Prostate gland (tissue), 2 donors: ENCODE measurements around the gene ITGA1. TPM values are rescaled to one million over a fixed set of nuclear protein-coding genes. Genes with fewer than 3 reads are reported as not detected.
"Not testable (repeated sequence)": the region's sequence is repeated elsewhere in the genome, so short reads cannot be mapped to it uniquely, and the experiment has no call there.

Experiments
- DNase-seq: peaks from one replicate; pipeline ENCODE4 v3.0.0-alpha.2; 2019; ENCODE audit warnings: low spot score
- H3K27ac ChIP-seq, 2 donors: fragments of 200-600 bp; sonication (generic); 2 replicates each; pipeline ENCODE4 v1.5.1; 2017 to 2019
- H3K27me3 ChIP-seq: fragments of 200-600 bp; sonication (generic); replicated peaks from 2 replicates; pipeline ENCODE4 v1.5.1; 2019; ENCODE audit not compliant: insufficient read depth
- H3K36me3 ChIP-seq, 2 donors: fragments of 200-600 bp; sonication (generic); 1 replicate in 1 of 2; 2 replicates in 1 of 2; pipeline versions ENCODE4 v1.5.1 to v1.8.1; 2017 to 2019
- H3K4me1 ChIP-seq: fragments of 200-600 bp; sonication (generic); replicated peaks from 2 replicates; pipeline ENCODE4 v1.5.1; 2019
- H3K4me3 ChIP-seq, 2 donors: fragments of 200-600 bp; sonication (generic); 2 replicates each; pipeline ENCODE4 v1.5.1; 2017 to 2019
- H3K9me3 ChIP-seq: fragments of 200-600 bp; sonication (generic); 2 replicates; pipeline ENCODE4 v1.5.1; 2017
- POLR2A ChIP-seq: fragments of 450-650 bp; IDR thresholded peaks from one replicate; pipeline ENCODE4 v1.6.1; 2016; ENCODE audit warnings: antibody characterized with exemption, mild to moderate bottlenecking
- POLR2AphosphoS5 ChIP-seq: sonication (generic); formaldehyde crosslinking; IDR thresholded peaks from one replicate; pipeline ENCODE4 v1.6.1; 2017; ENCODE audit warnings: antibody characterized with exemption
- WGBS: methylation state at CpG from one replicate; pipeline ENCODE4 v1.1.5; 2018; 5-methylcytosine and 5-hydroxymethylcytosine counted together
- intact Hi-C: fragments of 100-400 bp; cut with DNase I; formaldehyde crosslinking; loops from one replicate; pipeline ENCODE4 v1.14.2; 2022
- total RNA-seq, 2 donors: library from RNA; depleted of rRNA; stranded (reverse); fragments of >200 nt; gene quantifications; one replicate each; pipeline ENCODE4 v1.1.0, GENCODE V29; 2016
- TF ChIP-seq, protein P1 (sequence below), 4 experiments: fragments of 200-600 bp in 2 of 4; fragments of 450-650 bp in 2 of 4; sonication (generic) in 2 of 4; IDR thresholded peaks; 1 replicate in 3 of 4; 2 replicates in 1 of 4; pipeline ENCODE4 v1.5.1; 2016 to 2019; ENCODE audit warnings: antibody characterized with exemption in 4 of 4, mild to moderate bottlenecking in 2 of 4, moderate library complexity in 2 of 4

ITGA1 gene
- total RNA-seq, 2 donors from 2014 or later, result 43.7 to 78.3 TPM

DNA sequence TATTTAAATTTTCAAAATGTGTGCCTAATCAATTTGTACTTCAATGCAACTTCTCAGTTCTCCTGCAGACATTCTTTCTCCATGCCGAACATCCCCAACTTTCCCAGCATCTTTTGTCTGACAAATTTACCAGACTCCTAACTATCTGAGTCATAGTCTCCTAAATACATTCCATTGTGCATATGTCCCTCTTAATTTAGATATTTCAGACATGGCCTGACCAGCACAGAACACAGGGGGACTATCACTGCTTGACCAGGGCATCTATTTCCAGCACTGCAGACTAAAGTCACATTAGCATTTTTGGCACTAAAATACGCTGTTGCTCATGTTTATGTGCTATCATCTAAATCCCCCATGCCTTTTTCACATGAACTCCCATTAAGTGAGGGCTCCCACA is 71.9 kb downstream of the ITGA1 start:
- no peak overlapping the region for H3K27ac ChIP-seq
- no peak for DNase-seq
- peaks cover 5% of the 10 kb centered on the region for H3K4me1 ChIP-seq
- intact Hi-C loops, result no loop called here
- no peaks in the 10 kb centered on the region for H3K9me3 ChIP-seq
- 87% methylated on average over 2 of the region's 2 CpGs for WGBS
- H3K27me3 ChIP-seq, result no peaks in the 10 kb centered on the region
- TF ChIP-seq, protein P1, sequence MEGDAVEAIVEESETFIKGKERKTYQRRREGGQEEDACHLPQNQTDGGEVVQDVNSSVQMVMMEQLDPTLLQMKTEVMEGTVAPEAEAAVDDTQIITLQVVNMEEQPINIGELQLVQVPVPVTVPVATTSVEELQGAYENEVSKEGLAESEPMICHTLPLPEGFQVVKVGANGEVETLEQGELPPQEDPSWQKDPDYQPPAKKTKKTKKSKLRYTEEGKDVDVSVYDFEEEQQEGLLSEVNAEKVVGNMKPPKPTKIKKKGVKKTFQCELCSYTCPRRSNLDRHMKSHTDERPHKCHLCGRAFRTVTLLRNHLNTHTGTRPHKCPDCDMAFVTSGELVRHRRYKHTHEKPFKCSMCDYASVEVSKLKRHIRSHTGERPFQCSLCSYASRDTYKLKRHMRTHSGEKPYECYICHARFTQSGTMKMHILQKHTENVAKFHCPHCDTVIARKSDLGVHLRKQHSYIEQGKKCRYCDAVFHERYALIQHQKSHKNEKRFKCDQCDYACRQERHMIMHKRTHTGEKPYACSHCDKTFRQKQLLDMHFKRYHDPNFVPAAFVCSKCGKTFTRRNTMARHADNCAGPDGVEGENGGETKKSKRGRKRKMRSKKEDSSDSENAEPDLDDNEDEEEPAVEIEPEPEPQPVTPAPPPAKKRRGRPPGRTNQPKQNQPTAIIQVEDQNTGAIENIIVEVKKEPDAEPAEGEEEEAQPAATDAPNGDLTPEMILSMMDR (IDR thresholded peaks at IDR 0.05), result no peak
- no peak for TF ChIP-seq POLR2AphosphoS5
- no peak for TF ChIP-seq POLR2A
- no peak overlapping the region for H3K4me3 ChIP-seq
- no peaks in the 10 kb centered on the region for H3K36me3 ChIP-seq

DNA sequence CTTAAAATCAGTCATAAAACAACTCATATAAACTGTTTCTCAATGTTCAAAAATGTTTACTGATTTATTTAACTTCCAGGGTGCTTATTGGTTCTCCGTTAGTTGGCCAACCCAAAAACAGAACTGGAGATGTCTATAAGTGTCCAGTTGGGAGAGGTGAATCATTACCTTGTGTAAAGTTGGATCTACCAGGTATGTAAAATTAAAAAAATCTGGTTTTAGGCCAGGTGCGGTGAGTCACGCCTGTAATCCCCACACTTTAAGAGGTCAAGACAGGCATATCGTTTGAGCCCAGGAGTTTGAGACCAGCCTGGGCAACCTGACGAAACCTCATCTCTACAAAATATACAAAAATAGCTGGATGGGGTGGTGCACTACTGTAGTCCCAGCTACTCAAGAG is 73.7 kb downstream of the ITGA1 start:
- Histone ChIP-seq H3K27ac (no peak overlapping the region), H3K9me3 (no peaks in the 10 kb centered on the region), H3K4me3 (no peak overlapping the region), H3K4me1 (peaks cover 5% of the 10 kb centered on the region), H3K36me3 (no peaks in the 10 kb centered on the region), H3K27me3 (no peaks in the 10 kb centered on the region)
- WGBS, result 74% methylated on average over 5 of the region's 5 CpGs
- intact Hi-C loops, result no loop called here
- no peak for DNase-seq
- no peak for TF ChIP-seq POLR2A
- TF ChIP-seq, protein P1 (IDR thresholded peaks at IDR 0.05), result no peak
- no peak for TF ChIP-seq POLR2AphosphoS5

DNA sequence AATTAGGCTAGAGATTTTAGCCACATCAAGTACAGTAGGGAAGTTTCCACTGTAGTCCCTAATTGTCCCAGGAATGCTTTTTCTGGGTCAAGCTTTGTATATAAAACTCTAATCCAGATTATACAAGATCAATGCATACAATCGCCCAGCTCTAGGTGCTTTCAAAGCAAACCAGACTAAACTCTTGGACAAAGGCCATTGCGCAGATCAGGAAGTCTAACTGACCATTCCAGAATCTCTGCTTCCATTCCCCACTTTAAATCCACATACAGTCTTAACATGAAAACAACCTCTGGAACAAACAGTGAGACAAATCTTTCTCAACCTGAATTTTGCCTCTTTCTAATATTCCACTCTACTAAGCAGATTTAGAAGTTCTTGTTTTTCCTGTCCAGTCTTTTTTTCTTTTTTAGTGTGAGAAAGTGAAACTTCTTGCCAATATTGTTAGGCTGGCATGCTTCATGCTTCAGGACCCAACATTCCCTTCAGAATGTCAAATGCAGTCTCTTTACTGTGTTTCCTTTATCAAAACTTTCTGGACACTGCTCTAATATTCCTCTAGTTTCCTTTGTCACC is 76.1 kb downstream of the ITGA1 start:
- 62% methylated on average over 2 of the region's 2 CpGs for WGBS
- H3K27ac ChIP-seq, result peak overlapping the region in 1 of 2 donors; percentile 41
- TF ChIP-seq POLR2A (no peak), POLR2AphosphoS5 (no peak)
- TF ChIP-seq, protein P1 (IDR thresholded peaks at IDR 0.05), result no peak
- H3K36me3 ChIP-seq, result no peaks in the 10 kb centered on the region
- no peaks in the 10 kb centered on the region for H3K9me3 ChIP-seq
- intact Hi-C loops, result no loop called here
- no peak overlapping the region for H3K4me3 ChIP-seq
- DNase-seq, result no peak
- H3K4me1 ChIP-seq, result peaks cover 5% of the 10 kb centered on the region
- H3K27me3 ChIP-seq, result no peaks in the 10 kb centered on the region

DNA sequence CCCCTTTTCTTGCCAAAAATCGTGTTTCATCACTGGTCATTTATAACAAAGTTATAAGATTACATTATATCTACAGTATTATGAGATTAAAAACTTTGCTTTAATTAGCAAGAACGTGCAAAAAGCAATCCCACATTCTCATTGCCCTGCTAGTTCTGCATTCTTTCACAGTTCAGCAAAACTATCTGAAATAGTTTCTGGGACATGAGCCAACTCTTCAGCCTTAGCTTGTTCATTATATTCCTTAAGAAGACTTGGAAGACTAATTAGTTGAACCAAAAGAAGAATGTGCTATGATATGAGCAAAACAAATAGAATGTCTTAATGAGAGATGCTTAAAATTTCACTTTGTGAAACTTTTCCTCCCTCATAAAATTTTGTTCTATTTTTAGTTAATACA is 76.7 kb downstream of the ITGA1 start:
- peaks cover 5% of the 10 kb centered on the region for H3K4me1 ChIP-seq
- 10% methylated on average over 2 of the region's 2 CpGs for whole genome bisulfite sequencing
- H3K9me3 ChIP-seq, result no peaks in the 10 kb centered on the region
- TF ChIP-seq POLR2A (no peak), POLR2AphosphoS5 (no peak)
- TF ChIP-seq, protein P1 (IDR thresholded peaks at IDR 0.05), result no peak
- intact Hi-C loops, result no loop called here
- H3K4me3 ChIP-seq, result no peak overlapping the region
- DNase-seq, result no peak
- no peaks in the 10 kb centered on the region for H3K27me3 ChIP-seq
- H3K27ac ChIP-seq, result peak overlapping the region; percentile 12 to 41
- no peaks in the 10 kb centered on the region for H3K36me3 ChIP-seq

DNA sequence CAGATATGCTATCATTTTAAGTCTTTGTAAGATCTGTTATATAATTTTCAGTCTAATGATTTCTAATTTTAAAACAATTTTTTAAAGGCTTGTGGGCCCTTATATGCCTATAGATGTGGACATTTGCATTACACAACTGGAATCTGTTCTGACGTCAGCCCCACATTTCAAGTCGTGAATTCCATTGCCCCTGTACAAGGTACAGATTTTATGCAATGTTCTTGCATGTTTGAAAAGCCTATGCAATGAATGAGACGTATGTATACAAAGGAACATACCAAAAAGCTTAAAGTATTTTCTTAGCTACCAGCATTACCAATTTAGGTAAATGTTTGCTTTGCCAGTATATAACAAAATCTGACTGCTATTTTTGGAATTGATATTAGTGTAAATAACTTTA is 77.2 kb downstream of the ITGA1 start:
- 52% methylated on average over 3 of the region's 3 CpGs for WGBS
- Histone ChIP-seq H3K9me3 (no peaks in the 10 kb centered on the region), H3K36me3 (no peaks in the 10 kb centered on the region), H3K4me1 (peaks cover 5% of the 10 kb centered on the region), H3K27me3 (no peaks in the 10 kb centered on the region), H3K27ac (no peak overlapping the region), H3K4me3 (no peak overlapping the region)
- intact Hi-C loops, result no loop called here
- no peak for DNase-seq
- TF ChIP-seq POLR2AphosphoS5, result no peak
- TF ChIP-seq, protein P1 (IDR thresholded peaks at IDR 0.05), result no peak
- TF ChIP-seq POLR2A, result no peak

DNA sequence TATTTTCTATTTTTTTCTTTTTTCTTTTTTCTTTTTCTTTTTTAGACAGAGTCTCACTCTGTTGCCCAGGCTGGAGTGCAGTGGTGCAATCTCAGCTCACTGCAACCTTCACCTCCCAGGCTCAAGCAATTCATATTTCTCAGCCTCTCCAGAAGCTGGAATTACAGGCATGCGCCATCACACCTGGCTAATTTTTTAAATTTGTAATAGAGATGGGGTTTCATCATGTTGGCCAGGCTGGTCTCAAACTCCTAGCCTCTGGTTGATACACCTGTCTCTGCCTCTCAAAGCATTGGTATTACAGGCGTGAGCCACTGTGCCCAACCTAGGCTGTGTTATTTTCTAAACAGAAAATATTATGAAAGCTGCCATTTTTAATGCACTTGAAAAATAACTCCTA is 78.3 kb downstream of the ITGA1 start:
- H3K27me3 ChIP-seq, H3K27ac ChIP-seq, H3K4me3 ChIP-seq, DNase-seq, H3K9me3 ChIP-seq, H3K36me3 ChIP-seq, intact Hi-C loops, H3K4me1 ChIP-seq: not testable (repeated sequence)
- WGBS, result 96% methylated on average over 2 of the region's 2 CpGs
